GM15510 (cell line): ENCODE measurements around the gene MYH9.

Experiments
- POLR2A ChIP-seq: IDR thresholded peaks from 3 replicates; pipeline ENCODE4 v1.6.1; 2011; ENCODE audit warnings: borderline replicate concordance; ENCODE audit not compliant: insufficient read length; ENCODE audit errors: extremely low read depth

Gene MYH9

GRCh38 chr22:36326178-36327161 is 61.3 kb downstream of the MYH9 start:
- TF ChIP-seq POLR2A, result no peak

- TF ChIP-seq POLR2A, result no peak
These were observed 62.4 kb downstream of the MYH9 start for GRCh38 chr22:36325154-36326031.

- no peak for TF ChIP-seq POLR2A
These were observed 63.4 kb downstream of the MYH9 start for GRCh38 chr22:36324414-36324813.

DNA sequence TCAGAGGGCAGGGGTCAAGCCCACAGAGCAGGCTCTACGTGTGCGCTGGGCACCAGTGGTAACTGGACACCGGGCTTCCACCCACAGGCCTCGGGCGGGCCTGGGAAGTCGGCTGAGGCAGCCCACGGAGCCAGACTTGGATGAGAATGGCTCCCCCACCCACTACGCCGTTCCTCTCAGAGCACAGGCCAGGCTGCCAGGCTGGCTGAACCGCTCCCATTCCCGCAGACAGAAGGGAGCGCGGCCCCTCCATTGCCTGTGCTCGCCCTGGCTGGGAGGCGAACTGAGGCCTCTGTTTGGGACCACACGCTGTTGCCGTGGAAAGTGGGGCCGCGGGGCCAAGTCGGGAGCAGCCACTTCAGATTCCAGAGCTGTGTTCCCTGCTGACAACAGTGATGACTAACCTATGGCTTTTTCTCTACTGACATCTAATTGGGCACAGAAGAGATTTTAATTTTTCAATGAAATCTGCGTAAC is 63.9 kb downstream of the MYH9 start:
- no peak for TF ChIP-seq POLR2A

DNA sequence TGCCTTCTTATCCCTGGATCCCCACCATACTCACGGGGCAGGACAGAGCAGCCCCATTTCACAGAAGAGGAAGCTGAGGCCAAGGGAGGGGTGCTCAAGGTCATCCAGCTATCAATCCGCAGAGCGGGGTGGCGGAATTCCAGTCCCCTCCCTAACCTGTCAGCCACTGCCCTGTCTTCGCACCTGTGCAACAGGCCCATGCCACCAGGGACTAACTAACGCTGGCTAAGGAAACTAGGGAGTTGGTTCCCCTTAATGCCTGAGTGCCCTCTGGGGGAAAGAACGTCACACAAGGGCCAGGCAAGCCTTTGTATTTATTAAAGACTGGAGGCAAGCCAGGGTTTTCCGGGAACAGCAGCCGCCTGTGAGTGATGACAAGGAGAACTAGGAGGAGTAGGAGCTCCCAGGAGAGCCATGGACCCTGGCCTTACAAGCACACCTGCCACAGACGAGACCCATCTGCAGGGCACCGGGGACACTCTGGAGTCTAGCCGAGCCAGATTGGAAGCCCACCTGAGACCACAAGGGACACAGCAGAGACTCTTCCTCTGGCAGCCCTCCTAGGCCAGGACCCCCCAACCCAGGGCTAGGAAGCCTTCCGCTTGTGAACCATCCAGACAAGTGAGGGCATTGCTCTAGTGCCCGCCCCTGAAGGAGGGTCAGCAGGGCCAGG is 64.4 kb downstream of the MYH9 start:
- no peak for TF ChIP-seq POLR2A

GRCh38 chr22:36322602-36322915 is 65.2 kb downstream of the MYH9 start:
- TF ChIP-seq POLR2A, result no peak

DNA sequence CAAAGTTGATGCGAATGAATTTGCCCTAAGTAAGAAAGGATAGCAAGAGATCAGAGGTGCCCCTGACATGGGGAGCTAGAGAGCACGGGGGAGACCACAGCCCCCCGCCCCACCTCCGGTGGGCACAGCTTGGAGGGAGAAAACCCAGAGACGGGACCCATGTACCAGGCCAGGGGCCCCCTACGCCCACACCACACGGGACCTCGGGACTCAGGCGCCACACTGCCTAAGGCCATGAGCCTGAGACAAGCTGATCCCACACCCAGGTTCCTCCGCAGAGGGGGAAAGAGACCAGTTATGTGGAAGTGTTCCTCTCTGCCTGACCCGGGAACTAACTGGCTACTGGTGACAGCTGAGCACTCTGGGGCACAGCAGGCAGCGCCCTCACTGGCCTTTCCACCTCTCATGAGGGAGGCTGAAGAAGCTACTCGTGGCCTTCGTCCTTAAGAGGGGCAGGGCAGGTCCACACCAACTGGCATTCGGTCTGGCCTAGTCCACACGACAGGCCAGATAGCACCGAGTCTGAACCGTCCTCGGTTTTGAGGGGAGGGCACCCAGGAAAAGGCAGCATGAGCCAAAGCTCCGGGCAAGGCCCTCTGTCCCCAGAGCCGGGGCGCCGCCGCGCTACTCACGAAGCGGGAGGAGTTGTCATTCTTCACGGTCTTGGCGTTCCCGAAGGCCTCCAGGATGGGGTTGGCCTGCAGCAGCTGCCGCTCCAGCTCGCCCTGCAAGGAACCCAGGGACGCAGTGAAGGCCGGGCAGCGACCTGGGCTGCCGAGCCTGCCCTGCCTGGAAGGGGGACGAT is 65.8 kb downstream of the MYH9 start:
- TF ChIP-seq POLR2A, result no peak

GRCh38 chr22:36320553-36320952 is 67.2 kb downstream of the MYH9 start:
- no peak for TF ChIP-seq POLR2A

GRCh38 chr22:36319595-36320497 is 67.9 kb downstream of the MYH9 start:
- no peak for TF ChIP-seq POLR2A

GRCh38 chr22:36318442-36318841 is 69.3 kb downstream of the MYH9 start:
- no peak for TF ChIP-seq POLR2A

DNA sequence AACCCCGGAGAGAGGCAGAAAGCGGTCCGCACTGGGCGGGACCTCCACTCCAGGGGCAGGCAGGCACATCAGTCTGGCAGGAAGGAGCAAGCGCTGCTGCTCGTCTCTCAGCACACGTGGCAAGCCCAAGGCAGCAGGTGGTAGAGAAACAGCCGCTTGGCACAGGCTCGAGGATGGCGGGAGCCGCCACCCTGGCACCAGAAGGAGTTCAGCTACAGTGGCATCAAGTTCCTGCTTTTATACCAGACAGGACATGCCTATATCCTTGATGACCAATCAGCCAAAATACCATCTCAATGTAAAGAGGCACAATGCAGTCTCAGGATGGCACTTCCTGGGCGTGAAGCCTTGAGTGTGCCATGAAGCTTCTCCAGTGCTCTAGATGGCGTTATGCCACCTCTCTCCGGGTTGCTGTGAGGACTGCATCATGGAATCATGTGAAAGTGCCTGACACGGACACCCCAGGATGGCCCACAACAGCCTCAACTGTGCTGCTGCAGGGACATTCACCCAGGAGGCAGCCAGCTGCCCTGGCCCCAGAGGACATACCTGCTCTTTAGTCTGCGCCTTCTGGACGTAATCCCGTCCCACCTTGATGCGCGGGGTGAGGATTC is 70.0 kb downstream of the MYH9 start:
- TF ChIP-seq POLR2A, result no peak

DNA sequence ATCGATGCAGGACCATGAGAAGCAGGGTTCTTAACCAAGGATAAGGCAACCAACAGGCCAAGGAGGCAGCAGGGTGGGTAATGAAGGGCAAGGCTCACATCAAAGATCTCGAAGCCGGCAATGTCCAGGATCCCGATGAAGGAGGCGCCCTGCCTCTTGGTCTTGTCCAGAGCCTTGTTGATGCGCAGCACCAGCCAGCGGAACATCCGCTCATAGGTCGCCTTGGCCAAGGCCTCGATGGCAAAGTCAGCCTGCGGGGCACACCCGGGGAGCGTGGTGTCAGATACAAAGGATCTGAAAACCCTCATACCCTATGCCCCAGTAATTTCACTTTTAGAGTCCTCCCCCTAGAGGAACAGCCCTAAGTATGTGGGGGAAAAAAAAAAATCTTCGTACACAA is 71.3 kb downstream of the MYH9 start:
- no peak for TF ChIP-seq POLR2A

GRCh38 chr22:36315325-36315724 is 72.4 kb downstream of the MYH9 start:
- no peak for TF ChIP-seq POLR2A

- TF ChIP-seq POLR2A, result no peak
These were observed 76.2 kb downstream of the MYH9 start for GRCh38 chr22:36311386-36312085.
